ENCODE data around the gene KCNQ1. TPM values are rescaled to one million over a fixed set of nuclear protein-coding genes. Genes with fewer than 3 reads are reported as not detected.

Gene KCNQ1
- total RNA-seq, 3 donors from 2014 or later (not counting 1 experiment from before 2014, with no cell fraction given): 1.9 to 7.8 (median 3.3) TPM

DNA sequence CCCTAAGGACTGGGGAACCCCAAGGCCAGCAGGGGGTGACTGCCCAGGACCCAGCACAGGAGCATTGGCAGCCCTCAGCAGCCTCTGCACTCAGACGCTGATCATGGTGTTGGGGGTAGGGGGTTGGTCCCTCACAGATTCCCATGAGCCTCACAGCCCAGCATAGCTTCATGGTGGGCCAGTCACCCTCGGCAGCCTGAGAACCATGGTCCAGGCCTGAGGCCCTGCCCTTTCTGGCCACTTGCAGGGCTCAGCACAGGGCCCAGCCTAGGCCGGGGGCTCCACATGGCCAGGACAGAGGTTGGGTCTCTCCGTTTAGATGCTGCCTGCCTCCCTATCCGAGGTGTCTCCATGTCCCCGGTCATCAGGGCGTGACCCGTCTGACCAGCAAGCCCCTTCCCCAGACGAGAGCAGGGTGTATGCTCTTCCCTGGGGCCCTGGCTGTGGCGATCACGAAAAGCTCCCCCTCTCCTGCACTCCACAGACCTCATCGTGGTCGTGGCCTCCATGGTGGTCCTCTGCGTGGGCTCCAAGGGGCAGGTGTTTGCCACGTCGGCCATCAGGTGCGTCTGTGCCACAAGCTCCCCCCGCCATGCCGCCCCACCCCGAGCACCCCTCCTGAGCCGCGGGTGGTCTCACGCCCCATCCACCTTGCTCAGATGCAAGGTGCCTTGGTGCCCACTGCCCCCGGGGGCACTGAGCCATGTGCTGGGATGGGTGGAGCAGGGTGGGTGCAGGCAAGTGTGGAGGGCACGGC lies 126.2 kb downstream of the KCNQ1 start:
- no peaks in the 10 kb centered on the region for H3K36me3 Mint-ChIP-seq
- H3K4me3 Mint-ChIP-seq: no peak overlapping the region
- intact Hi-C loops (cut with micrococcal nuclease): no loop called here
- Histone ChIP-seq H3K36me3 (ENCODE audit: control insufficient read depth, insufficient read depth, low read length) (no peaks in the 10 kb centered on the region), H3K9me3 (ENCODE audit: control insufficient read depth, insufficient read depth, low read length) (no peaks in the 10 kb centered on the region), H3K4me3 (ENCODE audit: low read length) (no peak overlapping the region), H3K27ac (ENCODE audit: low read length) (no peak overlapping the region), H3K4me1 (ENCODE audit: control insufficient read depth, insufficient read depth, low read length) (peaks cover 19% of the 10 kb centered on the region), H3K27me3 (ENCODE audit: control insufficient read depth, insufficient read depth, low read length) (no peaks in the 10 kb centered on the region)
- H3K27ac Mint-ChIP-seq: no peak overlapping the region
- 92% methylated on average over 25 of the region's 25 CpGs for WGBS (ENCODE audit: insufficient coverage)
- DNase-seq: no peak
- TF ChIP-seq, protein P1, sequence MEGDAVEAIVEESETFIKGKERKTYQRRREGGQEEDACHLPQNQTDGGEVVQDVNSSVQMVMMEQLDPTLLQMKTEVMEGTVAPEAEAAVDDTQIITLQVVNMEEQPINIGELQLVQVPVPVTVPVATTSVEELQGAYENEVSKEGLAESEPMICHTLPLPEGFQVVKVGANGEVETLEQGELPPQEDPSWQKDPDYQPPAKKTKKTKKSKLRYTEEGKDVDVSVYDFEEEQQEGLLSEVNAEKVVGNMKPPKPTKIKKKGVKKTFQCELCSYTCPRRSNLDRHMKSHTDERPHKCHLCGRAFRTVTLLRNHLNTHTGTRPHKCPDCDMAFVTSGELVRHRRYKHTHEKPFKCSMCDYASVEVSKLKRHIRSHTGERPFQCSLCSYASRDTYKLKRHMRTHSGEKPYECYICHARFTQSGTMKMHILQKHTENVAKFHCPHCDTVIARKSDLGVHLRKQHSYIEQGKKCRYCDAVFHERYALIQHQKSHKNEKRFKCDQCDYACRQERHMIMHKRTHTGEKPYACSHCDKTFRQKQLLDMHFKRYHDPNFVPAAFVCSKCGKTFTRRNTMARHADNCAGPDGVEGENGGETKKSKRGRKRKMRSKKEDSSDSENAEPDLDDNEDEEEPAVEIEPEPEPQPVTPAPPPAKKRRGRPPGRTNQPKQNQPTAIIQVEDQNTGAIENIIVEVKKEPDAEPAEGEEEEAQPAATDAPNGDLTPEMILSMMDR (IDR thresholded peaks at IDR 0.05): no peak
- ATAC-seq: no peak
- H3K27me3 Mint-ChIP-seq (ENCODE audit: low read depth in 2 of 2): no peaks in the 10 kb centered on the region
- no peaks in the 10 kb centered on the region for H3K4me1 Mint-ChIP-seq
- no peaks in the 10 kb centered on the region for H3K9me3 Mint-ChIP-seq

DNA sequence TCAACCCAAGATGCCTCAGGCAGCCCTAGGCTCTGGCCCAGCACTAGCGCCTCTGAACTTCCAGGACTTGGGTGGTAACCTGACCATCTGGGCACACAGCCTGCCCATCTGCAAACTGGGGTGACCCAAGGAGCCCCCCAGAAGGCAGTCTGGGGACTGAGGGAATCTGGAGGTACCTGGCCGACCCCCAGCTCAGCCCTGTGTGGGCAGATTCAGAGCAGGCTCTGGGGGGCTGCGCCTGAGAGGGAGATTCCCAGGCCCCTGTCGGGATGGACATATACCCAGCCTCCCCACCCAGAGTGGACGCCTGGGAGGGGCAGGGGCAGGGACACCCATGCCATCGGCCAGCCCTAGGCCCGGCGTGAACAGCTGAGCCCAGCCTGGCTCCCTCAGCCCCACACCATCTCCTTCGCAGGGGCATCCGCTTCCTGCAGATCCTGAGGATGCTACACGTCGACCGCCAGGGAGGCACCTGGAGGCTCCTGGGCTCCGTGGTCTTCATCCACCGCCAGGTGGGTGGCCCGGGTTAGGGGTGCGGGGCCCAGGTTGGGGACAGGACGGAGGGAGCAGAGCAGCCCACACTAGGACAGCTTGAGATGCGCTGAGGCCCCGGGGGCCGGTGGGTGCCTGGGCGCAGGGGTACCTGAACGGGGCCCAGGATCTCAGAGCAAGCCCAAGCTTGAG lies 126.9 kb downstream of the KCNQ1 start:
- no peak for ATAC-seq
- TF ChIP-seq, protein P1 (IDR thresholded peaks at IDR 0.05): no peak

DNA sequence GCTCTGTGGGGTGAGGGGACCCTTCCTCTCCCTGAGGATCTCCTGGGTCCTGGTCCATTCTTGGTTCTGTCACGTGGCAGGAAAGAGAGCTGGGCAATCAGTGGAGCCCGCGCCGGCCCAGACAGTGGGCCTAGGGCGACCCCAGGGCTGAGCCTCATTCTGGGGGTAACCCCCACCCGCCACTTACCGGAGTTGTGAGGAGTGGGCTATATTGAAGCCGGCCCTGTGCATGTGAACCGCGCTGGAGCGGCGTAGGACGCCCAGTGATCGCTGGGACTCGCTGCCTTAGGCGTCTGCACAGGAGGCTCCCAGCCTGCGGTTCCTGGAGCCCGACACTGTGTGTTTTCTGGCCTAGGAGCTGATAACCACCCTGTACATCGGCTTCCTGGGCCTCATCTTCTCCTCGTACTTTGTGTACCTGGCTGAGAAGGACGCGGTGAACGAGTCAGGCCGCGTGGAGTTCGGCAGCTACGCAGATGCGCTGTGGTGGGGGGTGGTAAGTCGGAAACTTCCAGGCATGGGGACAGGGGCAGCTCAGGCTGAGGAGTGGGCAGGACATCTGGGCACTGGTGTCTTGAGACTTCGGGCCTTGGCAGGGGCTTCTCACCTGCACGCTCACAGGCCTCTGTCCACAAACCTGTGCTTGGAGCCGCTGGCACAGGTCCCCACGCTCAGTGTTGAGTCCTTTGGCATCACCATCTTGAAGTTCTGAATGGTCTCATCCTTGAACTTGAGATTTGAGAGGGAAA lies 127.9 kb downstream of the KCNQ1 start:
- WGBS (ENCODE audit: insufficient coverage): 96% methylated on average over 33 of the region's 33 CpGs
- Mint-ChIP-seq H3K4me1 (no peaks in the 10 kb centered on the region), H3K27ac (no peak overlapping the region), H3K27me3 (ENCODE audit: low read depth in 2 of 2) (no peaks in the 10 kb centered on the region), H3K36me3 (no peaks in the 10 kb centered on the region), H3K4me3 (no peak overlapping the region), H3K9me3 (no peaks in the 10 kb centered on the region)
- Histone ChIP-seq H3K36me3 (ENCODE audit: control insufficient read depth, insufficient read depth, low read length) (no peaks in the 10 kb centered on the region), H3K4me1 (ENCODE audit: control insufficient read depth, insufficient read depth, low read length) (peaks cover 19% of the 10 kb centered on the region), H3K4me3 (ENCODE audit: low read length) (no peak overlapping the region), H3K9me3 (ENCODE audit: control insufficient read depth, insufficient read depth, low read length) (no peaks in the 10 kb centered on the region), H3K27me3 (ENCODE audit: control insufficient read depth, insufficient read depth, low read length) (no peaks in the 10 kb centered on the region), H3K27ac (ENCODE audit: low read length) (no peak overlapping the region)
- ATAC-seq (no peak), DNase-seq (no peak)
- TF ChIP-seq, protein P1 (IDR thresholded peaks at IDR 0.05): no peak
- intact Hi-C loops (cut with micrococcal nuclease): no loop called here

More for the DNA sequence above, 126.9 kb downstream of the KCNQ1 start:
- Histone ChIP-seq H3K9me3 (ENCODE audit: control insufficient read depth, insufficient read depth, low read length) (no peaks in the 10 kb centered on the region), H3K36me3 (ENCODE audit: control insufficient read depth, insufficient read depth, low read length) (no peaks in the 10 kb centered on the region), H3K4me3 (ENCODE audit: low read length) (no peak overlapping the region), H3K27me3 (ENCODE audit: control insufficient read depth, insufficient read depth, low read length) (no peaks in the 10 kb centered on the region), H3K4me1 (ENCODE audit: control insufficient read depth, insufficient read depth, low read length) (peaks cover 19% of the 10 kb centered on the region), H3K27ac (ENCODE audit: low read length) (no peak overlapping the region)
- Mint-ChIP-seq H3K4me3 (no peak overlapping the region), H3K4me1 (no peaks in the 10 kb centered on the region), H3K9me3 (no peaks in the 10 kb centered on the region), H3K36me3 (no peaks in the 10 kb centered on the region), H3K27me3 (ENCODE audit: low read depth in 2 of 2) (no peaks in the 10 kb centered on the region), H3K27ac (no peak overlapping the region)
- WGBS (ENCODE audit: insufficient coverage): 92% methylated on average over 23 of the region's 23 CpGs
- DNase-seq: no peak
- intact Hi-C loops (cut with micrococcal nuclease): no loop called here
